CD14-positive monocyte (primary cell): Measurements from ENCODE around the gene MRPS18A. TPM values are rescaled to one million over a fixed set of nuclear protein-coding genes. Genes with fewer than 3 reads are reported as not detected.

Source experiments
- DNase-seq, 3 donors: peaks; one replicate each; pipeline ENCODE4 v3.0.0-alpha.2; 2011 to 2022
- H2AFZ ChIP-seq: 2 replicates; pipeline ENCODE4 v1.6.0; 2012; ENCODE audit warnings: mild to moderate bottlenecking, low read depth, low read length, inconsistent platforms; ENCODE audit not compliant: insufficient read depth, poor library complexity, severe bottlenecking
- H3K27ac ChIP-seq, 2 donors: 1 replicate in 1 of 2; 2 replicates in 1 of 2; pipeline ENCODE4 v1.5.1; 2012 to 2013; ENCODE audit warnings: low read length in 2 of 2, control low read depth in 1 of 2, inconsistent platforms in 1 of 2, low read depth in 1 of 2, mild to moderate bottlenecking in 1 of 2
- H3K27me3 ChIP-seq, 2 donors: one replicate each; pipeline versions ENCODE4 v1.6.0 to v1.6.1; 2011 to 2013; ENCODE audit warnings: low read length in 2 of 2; ENCODE audit not compliant: control insufficient read depth in 2 of 2, insufficient read depth in 2 of 2
- H3K36me3 ChIP-seq, 2 donors: replicated peaks in 1 of 2; 1 replicate in 1 of 2; 2 replicates in 1 of 2; pipeline versions ENCODE4 v1.5.1 to v1.6.1; 2012 to 2013; ENCODE audit warnings: low read length in 2 of 2, control low read depth in 1 of 2, inconsistent platforms in 1 of 2, mild to moderate bottlenecking in 1 of 2; ENCODE audit not compliant: insufficient read depth in 2 of 2, control insufficient read depth in 1 of 2
- H3K4me1 ChIP-seq, 2 donors: 1 replicate in 1 of 2; 2 replicates in 1 of 2; pipeline versions ENCODE4 v1.5.1 to v1.6.1; 2012 to 2013; ENCODE audit warnings: low read length in 2 of 2, control low read depth in 1 of 2, inconsistent platforms in 1 of 2, mild to moderate bottlenecking in 1 of 2, moderate library complexity in 1 of 2; ENCODE audit not compliant: insufficient read depth in 2 of 2, control insufficient read depth in 1 of 2
- H3K4me2 ChIP-seq: replicated peaks from 2 replicates; pipeline ENCODE3; 2012; ENCODE audit warnings: low read length, moderate library complexity, mild to moderate bottlenecking; ENCODE audit not compliant: poor library complexity, severe bottlenecking; ENCODE audit errors: extremely low read depth
- H3K4me3 ChIP-seq, 3 experiments: fragments of 200-600 bp in 1 of 3; sonication (generic) in 1 of 3; replicated peaks in 1 of 3; 1 replicate in 2 of 3; 2 replicates in 1 of 3; pipeline ENCODE4 v1.5.1; 2011 to 2013; ENCODE audit warnings: low read length in 3 of 3, mild to moderate bottlenecking in 3 of 3, control low read depth in 2 of 3, low read depth in 2 of 3, inconsistent platforms in 1 of 3, moderate library complexity in 1 of 3
- H3K79me2 ChIP-seq: 2 replicates; pipeline ENCODE4 v1.6.0; 2012; ENCODE audit warnings: mild to moderate bottlenecking, control low read depth, inconsistent platforms, low read length, moderate library complexity; ENCODE audit not compliant: insufficient read depth
- H3K9ac ChIP-seq: 2 replicates; pipeline ENCODE4 v1.6.0; 2017; ENCODE audit warnings: low read length, mild to moderate bottlenecking; ENCODE audit not compliant: insufficient read depth, poor library complexity, severe bottlenecking
- H3K9me3 ChIP-seq, 2 donors: replicated peaks in 1 of 2; 1 replicate in 1 of 2; 2 replicates in 1 of 2; pipeline versions ENCODE4 v1.5.1 to v1.6.1; 2012 to 2013; ENCODE audit warnings: low read length in 2 of 2, control low read depth in 1 of 2; ENCODE audit not compliant: control insufficient read depth in 1 of 2, insufficient read depth in 1 of 2
- H4K20me1 ChIP-seq: 2 replicates; pipeline ENCODE4 v1.6.0; 2012; ENCODE audit warnings: mild to moderate bottlenecking, low read length, control low read depth, moderate library complexity; ENCODE audit not compliant: insufficient read depth
- H3K27ac Mint-ChIP-seq, 7 donors: one replicate each; pipeline ENCODE4 v1.8.0; 2020; ENCODE audit warnings: mild to moderate bottlenecking in 7 of 7, mixed read lengths in 7 of 7, moderate library complexity in 6 of 7, inconsistent platforms in 2 of 7
- H3K27me3 Mint-ChIP-seq, 3 donors: one replicate each; pipeline ENCODE4 v1.8.0; 2021 to 2022; ENCODE audit warnings: low read depth in 3 of 3, mild to moderate bottlenecking in 3 of 3, mixed read lengths in 3 of 3, moderate library complexity in 3 of 3, inconsistent platforms in 1 of 3
- H3K36me3 Mint-ChIP-seq, 2 donors: one replicate each; pipeline ENCODE4 v1.8.0; 2020; ENCODE audit warnings: mixed read lengths in 2 of 2, inconsistent platforms in 1 of 2, mild to moderate bottlenecking in 1 of 2
- H3K4me1 Mint-ChIP-seq: one replicate; pipeline ENCODE4 v1.8.0; 2020; ENCODE audit warnings: mild to moderate bottlenecking, mixed read lengths
- H3K4me3 Mint-ChIP-seq, 2 donors: one replicate each; pipeline ENCODE4 v1.8.0; 2020; ENCODE audit warnings: mild to moderate bottlenecking in 2 of 2, mixed read lengths in 2 of 2, moderate library complexity in 1 of 2
- H3K9me3 Mint-ChIP-seq, 7 donors: one replicate each; pipeline ENCODE4 v1.8.0; 2020 to 2022; ENCODE audit warnings: mixed read lengths in 7 of 7, mild to moderate bottlenecking in 6 of 7, moderate library complexity in 6 of 7, inconsistent platforms in 2 of 7
- WGBS: methylation state at CpG from one replicate; pipeline ENCODE4 v1.1.5; 2013; ENCODE audit warnings: missing lambda C conversion rate; ENCODE audit not compliant: insufficient coverage; 5-methylcytosine and 5-hydroxymethylcytosine counted together
- intact Hi-C, 2 donors: fragments of 100-400 bp; cut with micrococcal nuclease; formaldehyde crosslinking; loops; one replicate each; pipeline versions ENCODE4 v1.15.0 to v1.15.1; 2023
- polyA plus RNA-seq, 3 donors: library from polyadenylated mRNA; depleted of rRNA in 1 of 3; unstranded in 2 of 3; stranded (reverse) in 1 of 3; fragments of 300-500 nt in 2 of 3; fragments of >200 nt in 1 of 3; fragmentation: Illumina TruSeq in 2 of 3; gene quantifications; 1 replicate in 2 of 3; 2 replicates in 1 of 3; pipeline ENCODE4 v1.2.3, GENCODE V29; 2012 to 2021
- TF ChIP-seq, protein P1 (sequence below): fragments of 200-600 bp; IDR thresholded peaks from one replicate; pipeline ENCODE4 v1.8.0; 2022; ENCODE audit warnings: antibody characterized with exemption, mild to moderate bottlenecking

MRPS18A gene
- polyA plus RNA-seq, 3 donors: 17.3 to 45.3 (median 41.4) TPM

DNA sequence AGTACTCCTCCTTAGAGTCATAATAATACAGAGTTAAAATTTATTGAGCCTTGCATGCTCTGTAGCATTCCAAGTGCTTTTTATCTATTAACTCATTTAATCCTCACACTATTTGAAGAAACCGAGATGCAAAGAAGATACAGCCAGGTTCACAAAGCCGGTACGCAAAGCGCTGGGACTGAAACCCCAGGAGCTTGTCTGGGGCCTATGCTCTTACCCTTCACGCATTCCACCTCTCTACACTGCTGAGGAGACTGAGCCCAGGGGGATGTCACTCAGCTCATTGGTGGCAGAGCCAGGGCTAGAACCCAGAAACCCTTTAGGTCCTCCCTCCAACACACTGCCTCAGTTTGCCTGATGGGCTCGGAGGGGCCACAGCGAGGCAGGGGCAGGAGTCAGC is 19.7 kb upstream of the MRPS18A start:
- Mint-ChIP-seq H3K27me3 (peaks cover 7 to 25% (median 16%) of the 10 kb centered on the region in 3 donors), H3K36me3 (peaks cover 0 to 6% of the 10 kb centered on the region in 2 donors), H3K27ac (peak overlapping the region in 2 of 7 donors; percentile 72 to 89), H3K9me3 (peaks cover 0 to 4% (median 0%) of the 10 kb centered on the region in 7 donors), H3K4me1 (peaks cover 69% of the 10 kb centered on the region), H3K4me3 (no peak overlapping the region)
- Histone ChIP-seq H3K27me3 (peaks cover 0 to 6% of the 10 kb centered on the region in 2 donors), H3K79me2 (no peaks in the 10 kb centered on the region), H4K20me1 (no peaks in the 10 kb centered on the region), H3K4me2 (no peak overlapping the region), H3K4me3 (no peak overlapping the region), H3K27ac (no peak overlapping the region), H2AFZ (no peak overlapping the region), H3K9ac (no peak overlapping the region), H3K4me1 (peaks cover 53 to 74% of the 10 kb centered on the region in 2 donors), H3K36me3 (no peaks in the 10 kb centered on the region), H3K9me3 (no peaks in the 10 kb centered on the region)
- WGBS: 100% methylated on average over 4 of the region's 7 CpGs
- intact Hi-C loops: loop anchor here in 1 of 2 donors (2.0 kb wide), 1 partner anchor 18 kb away; no protein-coding TSS in a partner anchor
- TF ChIP-seq, protein P1, sequence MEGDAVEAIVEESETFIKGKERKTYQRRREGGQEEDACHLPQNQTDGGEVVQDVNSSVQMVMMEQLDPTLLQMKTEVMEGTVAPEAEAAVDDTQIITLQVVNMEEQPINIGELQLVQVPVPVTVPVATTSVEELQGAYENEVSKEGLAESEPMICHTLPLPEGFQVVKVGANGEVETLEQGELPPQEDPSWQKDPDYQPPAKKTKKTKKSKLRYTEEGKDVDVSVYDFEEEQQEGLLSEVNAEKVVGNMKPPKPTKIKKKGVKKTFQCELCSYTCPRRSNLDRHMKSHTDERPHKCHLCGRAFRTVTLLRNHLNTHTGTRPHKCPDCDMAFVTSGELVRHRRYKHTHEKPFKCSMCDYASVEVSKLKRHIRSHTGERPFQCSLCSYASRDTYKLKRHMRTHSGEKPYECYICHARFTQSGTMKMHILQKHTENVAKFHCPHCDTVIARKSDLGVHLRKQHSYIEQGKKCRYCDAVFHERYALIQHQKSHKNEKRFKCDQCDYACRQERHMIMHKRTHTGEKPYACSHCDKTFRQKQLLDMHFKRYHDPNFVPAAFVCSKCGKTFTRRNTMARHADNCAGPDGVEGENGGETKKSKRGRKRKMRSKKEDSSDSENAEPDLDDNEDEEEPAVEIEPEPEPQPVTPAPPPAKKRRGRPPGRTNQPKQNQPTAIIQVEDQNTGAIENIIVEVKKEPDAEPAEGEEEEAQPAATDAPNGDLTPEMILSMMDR: no peak
- no peak for DNase-seq

DNA sequence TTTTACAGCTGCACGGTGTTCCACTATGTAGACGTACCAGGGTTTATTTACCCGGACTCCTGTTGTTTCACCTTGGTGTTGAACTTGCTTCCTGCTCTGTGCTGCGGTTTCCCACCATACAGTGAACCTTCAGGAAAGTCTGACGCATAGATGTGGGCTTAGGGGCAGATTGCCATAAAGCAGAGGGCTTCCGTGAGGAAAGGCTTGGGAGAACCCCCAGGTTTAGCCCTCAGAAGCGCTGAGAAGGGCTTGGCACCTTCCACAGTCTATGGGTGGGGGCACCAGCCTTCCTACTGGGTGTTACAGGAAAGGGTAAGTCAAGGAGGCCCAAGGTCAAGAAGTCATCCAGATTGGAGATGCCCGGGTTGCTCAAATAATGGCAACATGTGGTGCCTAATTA is 19.2 kb upstream of the MRPS18A start:
- Histone ChIP-seq H2AFZ (no peak overlapping the region), H3K4me2 (no peak overlapping the region), H4K20me1 (no peaks in the 10 kb centered on the region), H3K4me1 (peaks cover 55 to 76% of the 10 kb centered on the region in 2 donors), H3K4me3 (peak overlapping the region in 1 of 3 experiments; percentile 19), H3K79me2 (no peaks in the 10 kb centered on the region), H3K9ac (no peak overlapping the region), H3K27ac (no peak overlapping the region), H3K9me3 (no peaks in the 10 kb centered on the region), H3K27me3 (peaks cover 0 to 10% of the 10 kb centered on the region in 2 donors), H3K36me3 (no peaks in the 10 kb centered on the region)
- peaks cover 6 to 21% (median 15%) of the 10 kb centered on the region in 3 donors for H3K27me3 Mint-ChIP-seq
- peak overlapping the region in 4 of 7 donors; percentile 30 to 89 (median 67) for H3K27ac Mint-ChIP-seq
- no peak for DNase-seq
- H3K9me3 Mint-ChIP-seq: peaks cover 0 to 4% (median 0%) of the 10 kb centered on the region in 7 donors
- peaks cover 0 to 6% of the 10 kb centered on the region in 2 donors for H3K36me3 Mint-ChIP-seq
- intact Hi-C loops: loop anchor here in 1 of 2 donors (2.0 kb wide), 1 partner anchor 18 kb away; no protein-coding TSS in a partner anchor
- WGBS: 86% methylated on average over 7 of the region's 8 CpGs
- TF ChIP-seq, protein P1: no peak
- H3K4me3 Mint-ChIP-seq: peak overlapping the region in 1 of 2 donors; percentile 45
- peaks cover 71% of the 10 kb centered on the region for H3K4me1 Mint-ChIP-seq
